HL-60 (cell line): Measurements from ENCODE around the gene RIN3.

Experiments
- DNase-seq, 2 experiments: peaks; one replicate each; pipeline ENCODE4 v3.0.0-alpha.2; 2010 to 2020; ENCODE audit warnings: low read depth in 1 of 2, low spot score in 1 of 2
- H3K27ac ChIP-seq: fragments of 250-450 bp; sonication (Bioruptor Pico); replicated peaks from 2 replicates; pipeline ENCODE4 v1.5.1; 2020; ENCODE audit warnings: mild to moderate bottlenecking, moderate library complexity
- H3K27me3 ChIP-seq: fragments of 250-450 bp; sonication (Bioruptor Pico); 2 replicates; pipeline ENCODE4 v1.5.1; 2021; ENCODE audit warnings: mild to moderate bottlenecking, moderate library complexity; ENCODE audit not compliant: insufficient read depth, poor library complexity, severe bottlenecking
- H3K4me3 ChIP-seq: replicated peaks from 2 replicates; pipeline ENCODE4 v1.5.1; 2011; ENCODE audit warnings: mild to moderate bottlenecking, control low read depth, low read length; ENCODE audit not compliant: insufficient read depth
- CTCF ChIP-seq: IDR thresholded peaks from one replicate; pipeline ENCODE4 v1.5.1; 2011; ENCODE audit warnings: low read length, control low read depth, inconsistent platforms; ENCODE audit not compliant: insufficient read depth
- GABPA ChIP-seq: IDR thresholded peaks from 2 replicates; pipeline ENCODE4 v1.6.1; 2012; ENCODE audit warnings: low read depth
- POLR2AphosphoS5 ChIP-seq: IDR thresholded peaks from 2 replicates; pipeline ENCODE4 v1.6.1; 2012; ENCODE audit warnings: low read depth
- REST ChIP-seq: IDR thresholded peaks from 2 replicates; pipeline ENCODE4 v1.6.1; 2012; ENCODE audit warnings: low read depth; ENCODE audit not compliant: insufficient replicate concordance
- SPI1 ChIP-seq: IDR thresholded peaks from 2 replicates; pipeline ENCODE4 v1.6.1; 2012; ENCODE audit warnings: low read depth, mild to moderate bottlenecking, borderline replicate concordance

The RIN3 gene

GRCh38 chr14:92549105-92549858 lies 35.7 kb downstream of the RIN3 start:
- Histone ChIP-seq H3K27me3 (no peaks in the 10 kb centered on the region), H3K27ac (peak overlapping the region; percentile 64), H3K4me3 (no peak overlapping the region)
- no peak for DNase-seq
- TF ChIP-seq CTCF (no peak), GABPA (no peak), REST (no peak), SPI1 (no peak), POLR2AphosphoS5 (no peak)

- TF ChIP-seq SPI1 (no peak; the same call in 1 of the 2 replicates), POLR2AphosphoS5 (peak; percentile 93)
- DNase-seq: peak in 1 of 2 experiments; percentile 76
- H3K27ac ChIP-seq: peak overlapping the region; percentile 64
- H3K4me3 ChIP-seq: no peak overlapping the region
- H3K27me3 ChIP-seq: no peaks in the 10 kb centered on the region
These were observed 36.3 kb downstream of the RIN3 start for GRCh38 chr14:92549859-92550230.

GRCh38 chr14:92551044-92551841 lies 37.7 kb downstream of the RIN3 start:
- Histone ChIP-seq H3K27me3 (no peaks in the 10 kb centered on the region), H3K4me3 (no peak overlapping the region), H3K27ac (no peak overlapping the region)
- DNase-seq: no peak
- peak; percentile 21 for TF ChIP-seq CTCF
- no peak for TF ChIP-seq REST
- no peak for TF ChIP-seq POLR2AphosphoS5
- no peak for TF ChIP-seq SPI1
- TF ChIP-seq GABPA: no peak

- H3K4me3 ChIP-seq: no peak overlapping the region
- no peak for DNase-seq
- H3K27ac ChIP-seq: no peak overlapping the region
- TF ChIP-seq SPI1: no peak
- no peak for TF ChIP-seq POLR2AphosphoS5
- no peak for TF ChIP-seq GABPA
- no peak for TF ChIP-seq CTCF
- TF ChIP-seq REST: no peak
- H3K27me3 ChIP-seq: no peaks in the 10 kb centered on the region
These were observed 38.5 kb downstream of the RIN3 start for GRCh38 chr14:92552066-92552465.
